HG03521 (cell line): ENCODE measurements around the gene LMF1.

Source experiments
- ATAC-seq: cut with Tn5 transposase; IDR thresholded peaks from one replicate; pipeline ENCODE4 v1.9.1; 2021; ENCODE audit warnings: mild to moderate bottlenecking, moderate library complexity; ENCODE audit not compliant: unreplicated experiment

LMF1 gene

DNA sequence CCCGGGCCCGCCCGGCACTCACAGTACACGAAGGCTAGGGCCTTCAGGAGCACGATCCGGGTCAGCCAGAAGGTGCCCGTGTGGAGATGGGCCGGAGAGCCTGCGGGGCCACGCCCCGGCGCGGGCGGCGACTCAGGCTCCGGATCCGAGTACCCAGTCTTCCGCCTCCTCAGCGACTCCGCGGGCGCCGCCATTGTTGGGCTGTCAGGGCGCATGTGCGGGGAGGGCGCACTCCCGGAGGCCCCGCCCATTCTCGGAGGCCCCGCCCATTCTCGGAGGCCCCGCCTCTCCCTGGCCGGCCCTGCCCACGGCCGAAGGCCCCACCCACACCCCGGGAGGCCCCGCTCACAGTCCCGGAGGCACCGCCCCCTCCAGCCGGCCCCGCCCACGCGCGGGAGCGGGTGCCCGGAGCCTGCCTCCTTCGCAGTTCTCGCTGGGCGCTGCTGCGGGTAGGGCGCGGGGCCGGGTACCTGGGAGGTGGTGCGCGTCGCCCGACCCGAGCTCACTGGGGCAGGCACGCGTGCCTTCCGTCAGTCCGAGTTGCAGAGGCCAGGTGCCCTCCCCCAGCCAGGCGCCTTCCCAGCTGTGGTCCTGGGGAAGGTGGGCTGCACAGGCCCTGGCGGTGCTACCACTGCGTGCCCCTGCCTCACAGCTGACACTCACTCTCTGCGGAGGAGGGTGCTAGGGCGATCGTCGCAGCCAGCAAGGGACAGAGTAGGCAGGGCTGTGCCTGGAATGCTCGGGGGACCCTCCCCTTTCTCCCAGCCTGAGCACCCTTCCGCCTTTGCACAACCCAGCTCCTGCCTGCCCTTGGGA lies at the start of gene LMF1:
TSS of gene LMF1 (minus strand) at position 219 of the 816 bp plus-strand sequence. CDS start at position 215, 4 bp downstream.
- ATAC-seq = peak; percentile 73

DNA sequence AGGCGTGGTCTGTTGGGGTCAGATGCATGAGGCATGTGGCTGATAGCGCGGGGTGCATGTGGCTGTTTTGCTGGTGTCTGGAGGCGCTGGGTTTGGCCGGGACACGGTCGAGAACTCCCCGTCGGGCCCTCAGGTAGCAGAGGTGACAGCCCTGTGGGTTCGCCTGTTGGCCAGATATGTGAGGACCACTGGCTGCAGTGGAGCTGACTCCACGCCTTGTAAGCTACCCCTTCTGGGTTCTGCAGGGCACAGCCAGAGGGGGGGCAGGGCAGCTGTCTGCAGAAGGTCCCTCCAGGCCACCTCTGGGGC lies 49.3 kb upstream of the LMF1 start:
- no peak for ATAC-seq

DNA sequence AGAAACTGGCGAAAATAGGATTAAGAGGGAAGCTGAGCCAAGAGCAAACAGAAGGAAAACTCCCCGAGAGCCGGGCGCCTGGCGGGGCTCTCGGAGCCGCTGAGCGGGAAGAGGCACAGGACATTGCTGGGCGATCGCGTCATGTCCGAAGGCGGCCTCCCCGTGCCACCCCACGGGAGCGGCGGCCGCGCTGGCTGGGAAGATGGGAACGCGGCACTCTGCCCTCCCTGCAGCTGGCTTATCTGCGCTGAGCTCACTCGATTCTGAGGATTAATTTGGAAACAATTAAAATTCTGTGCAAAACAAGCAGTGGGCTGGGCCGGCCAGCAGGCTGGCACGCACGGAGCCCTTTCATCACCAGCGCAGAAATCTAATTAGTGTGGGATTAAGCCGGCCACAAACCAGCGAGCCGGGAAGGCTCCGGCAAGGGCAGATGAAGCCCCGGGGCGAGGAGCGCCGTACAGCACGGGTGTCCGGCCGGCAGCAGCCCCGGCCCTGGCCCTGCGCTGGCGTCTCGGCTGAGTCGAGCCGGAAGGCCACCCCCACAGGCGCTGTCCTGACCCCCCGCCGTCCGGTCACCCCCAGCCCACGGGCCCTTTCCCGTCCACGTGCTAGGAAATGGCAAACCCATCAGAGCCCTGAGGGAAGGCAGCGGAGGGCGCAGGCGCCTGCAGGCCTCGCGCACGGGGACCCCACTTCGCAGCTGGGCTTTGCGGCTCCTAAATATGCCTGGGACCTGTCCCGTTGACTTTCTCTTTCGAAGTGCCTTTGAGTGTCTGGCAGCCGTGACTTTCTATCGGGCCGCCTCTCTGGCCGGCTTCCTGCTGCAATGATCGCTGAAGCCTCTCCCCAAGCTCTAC lies 48.7 kb upstream of the LMF1 start:
- ATAC-seq = no peak

DNA sequence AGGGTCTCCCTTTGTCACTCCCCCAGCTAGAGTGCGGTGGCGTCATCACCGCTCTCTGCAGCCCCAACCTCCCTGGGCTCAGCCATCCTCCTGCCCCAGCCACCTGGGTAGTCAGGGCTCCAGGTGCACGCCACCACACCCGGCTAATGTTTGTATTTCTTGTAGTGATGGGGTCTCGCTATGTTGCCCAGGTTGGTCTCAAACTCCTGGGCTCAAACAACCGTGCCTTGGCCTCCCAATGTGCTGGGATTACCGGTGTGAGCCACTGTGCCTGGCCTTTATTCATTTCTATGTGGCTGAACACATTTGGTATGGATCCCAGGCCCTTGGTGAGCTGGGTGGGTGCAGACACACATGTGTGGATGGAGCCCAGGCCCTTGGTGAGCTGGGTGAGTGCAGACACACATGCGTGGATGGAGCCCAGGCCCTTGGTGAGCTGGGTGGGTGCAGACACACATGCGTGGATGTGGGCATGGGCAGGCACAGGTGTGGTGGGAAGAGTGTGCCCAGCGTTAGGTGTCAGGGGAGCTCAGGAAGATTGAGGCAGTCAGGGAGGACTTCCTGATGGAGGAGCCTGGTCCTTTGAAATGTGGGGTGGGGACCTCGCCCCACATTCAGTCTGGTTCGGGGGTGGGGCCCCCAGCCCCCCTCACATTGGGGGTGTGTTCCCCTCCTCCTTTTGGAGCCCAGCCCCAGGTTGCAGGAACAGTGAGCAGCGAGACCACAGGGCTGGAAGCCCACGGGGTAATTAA lies 47.8 kb upstream of the LMF1 start:
- ATAC-seq = no peak

DNA sequence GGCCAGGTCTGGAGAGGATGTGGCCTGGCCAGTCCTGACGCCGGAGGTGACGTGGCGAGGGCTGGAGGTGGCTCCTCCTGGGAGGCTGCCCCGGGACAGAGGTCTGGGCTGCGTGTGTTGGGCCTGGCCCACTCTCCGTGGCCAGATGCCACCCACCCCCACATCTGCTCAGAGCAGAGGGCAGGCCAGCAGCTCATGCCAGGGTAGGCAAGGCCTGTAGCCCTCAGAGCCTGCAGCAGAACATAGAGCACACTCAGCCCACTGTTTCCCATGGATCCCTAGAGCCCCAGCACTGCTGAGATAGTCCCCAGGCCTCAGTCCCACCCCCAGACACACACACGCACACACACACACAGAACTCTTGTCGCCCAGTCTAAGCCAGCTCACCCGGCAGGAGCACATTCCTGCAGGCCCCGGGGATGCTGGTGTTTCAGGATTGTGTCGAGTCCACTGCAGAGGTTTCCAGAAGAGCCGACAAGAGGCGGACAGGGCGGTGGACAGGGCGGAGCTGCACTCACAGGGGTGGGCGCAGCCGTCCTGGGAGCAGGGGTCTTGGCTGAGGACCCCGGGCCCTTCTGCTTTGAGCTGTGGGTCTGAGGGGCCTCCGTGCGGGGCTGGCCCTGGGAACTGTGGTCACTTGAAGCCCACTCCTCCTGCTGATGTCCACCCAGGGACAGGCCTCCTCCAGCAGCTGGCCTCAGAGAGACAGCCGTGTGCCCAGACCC lies 44.1 kb upstream of the LMF1 start:
- no peak for ATAC-seq

DNA sequence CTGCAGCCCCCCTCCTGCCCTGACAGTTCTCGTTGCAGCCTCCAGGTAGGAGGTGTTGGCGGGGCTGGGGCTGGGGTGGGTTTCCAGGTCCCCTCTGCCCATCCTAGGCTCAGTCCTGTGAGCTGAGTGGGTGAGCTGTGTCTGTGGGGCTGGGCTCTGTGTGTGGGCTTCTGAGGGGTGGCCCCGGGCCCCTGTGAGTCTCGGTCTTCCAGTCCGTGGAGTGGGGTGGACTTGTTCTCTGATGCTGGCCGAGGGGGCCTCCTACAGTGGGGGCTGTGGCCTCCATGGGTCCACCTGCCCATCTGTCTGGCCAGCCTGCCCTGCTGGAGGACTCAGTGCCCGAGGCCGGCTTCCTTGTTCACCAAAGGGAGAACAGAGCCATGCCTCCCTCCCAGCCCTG lies 43.4 kb upstream of the LMF1 start:
- ATAC-seq = no peak

DNA sequence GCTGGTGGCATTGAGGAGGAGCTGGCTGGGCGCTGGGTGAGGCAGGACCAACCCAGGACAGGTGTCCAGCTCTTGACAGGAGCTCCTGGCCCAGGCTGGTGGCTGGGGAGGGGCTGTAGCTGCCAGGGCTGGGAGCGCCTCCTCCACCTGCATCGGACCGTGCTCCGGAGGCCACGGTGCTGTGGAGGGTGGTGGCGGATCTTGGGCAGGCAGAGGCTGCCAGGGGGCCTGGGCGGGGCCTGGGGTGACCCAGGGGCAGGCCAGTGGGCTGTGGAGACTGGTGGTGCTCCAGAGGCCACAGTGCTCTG lies 42.8 kb upstream of the LMF1 start:
- ATAC-seq = no peak

DNA sequence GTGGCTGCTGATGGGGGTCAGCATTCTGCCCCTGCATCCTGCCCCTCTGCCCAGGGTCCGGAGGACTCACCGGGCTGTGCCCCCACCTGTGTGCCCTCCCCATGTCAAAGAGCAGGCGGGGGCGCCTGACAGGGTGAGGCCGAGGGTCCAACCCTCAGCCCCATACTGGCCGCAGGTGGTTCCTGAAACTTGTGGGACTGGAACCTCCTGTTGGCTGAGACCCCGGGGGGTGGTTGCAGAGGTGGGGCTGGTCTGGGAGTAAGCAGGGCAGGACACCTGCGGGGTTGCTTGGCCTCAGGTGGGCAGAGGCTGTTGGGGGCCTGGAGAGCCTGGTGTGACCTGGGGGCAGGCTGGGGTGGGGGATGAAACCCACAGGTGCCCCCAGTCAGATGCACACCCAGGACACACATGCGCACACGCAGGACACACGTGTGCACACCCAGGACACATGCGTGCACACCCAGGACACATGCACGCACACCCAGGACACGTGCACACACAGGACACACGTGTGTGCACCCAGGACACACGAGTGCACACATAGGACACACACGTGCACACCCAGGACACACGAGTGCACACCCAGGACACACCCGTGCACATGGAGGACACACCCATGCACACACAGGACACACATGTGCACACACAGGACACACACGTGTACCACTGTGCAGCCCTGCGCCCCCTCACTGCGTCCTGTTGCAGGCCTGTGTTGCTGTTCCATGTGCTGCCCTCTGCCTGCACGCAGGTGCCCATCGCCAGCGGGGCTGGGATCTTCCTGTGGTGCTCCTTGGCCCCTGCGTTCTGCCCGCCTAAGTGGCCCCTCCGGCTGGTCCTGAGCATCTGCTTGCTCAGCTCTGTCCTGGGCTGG lies 42.2 kb upstream of the LMF1 start:
- no peak for ATAC-seq

DNA sequence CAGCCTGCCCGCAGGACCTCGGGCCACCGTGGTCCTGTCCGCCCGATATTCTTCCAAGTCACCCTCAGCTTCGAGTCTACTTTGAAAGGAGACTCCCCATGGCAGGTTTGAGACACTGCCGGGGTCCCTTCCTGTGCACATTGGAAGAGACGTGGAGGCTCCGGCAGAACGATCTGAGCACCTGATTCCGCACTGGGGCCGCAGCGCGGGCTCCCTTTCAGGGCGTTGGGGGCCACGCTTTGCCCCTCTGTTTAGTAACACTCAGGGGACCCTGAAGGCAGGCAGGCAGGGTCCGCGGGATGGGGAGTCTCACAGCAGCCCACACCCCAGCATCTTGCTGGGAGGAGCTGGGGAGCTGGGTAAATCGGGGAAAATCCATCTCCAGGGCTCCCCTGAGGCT lies 41.4 kb upstream of the LMF1 start:
- ATAC-seq = no peak

DNA sequence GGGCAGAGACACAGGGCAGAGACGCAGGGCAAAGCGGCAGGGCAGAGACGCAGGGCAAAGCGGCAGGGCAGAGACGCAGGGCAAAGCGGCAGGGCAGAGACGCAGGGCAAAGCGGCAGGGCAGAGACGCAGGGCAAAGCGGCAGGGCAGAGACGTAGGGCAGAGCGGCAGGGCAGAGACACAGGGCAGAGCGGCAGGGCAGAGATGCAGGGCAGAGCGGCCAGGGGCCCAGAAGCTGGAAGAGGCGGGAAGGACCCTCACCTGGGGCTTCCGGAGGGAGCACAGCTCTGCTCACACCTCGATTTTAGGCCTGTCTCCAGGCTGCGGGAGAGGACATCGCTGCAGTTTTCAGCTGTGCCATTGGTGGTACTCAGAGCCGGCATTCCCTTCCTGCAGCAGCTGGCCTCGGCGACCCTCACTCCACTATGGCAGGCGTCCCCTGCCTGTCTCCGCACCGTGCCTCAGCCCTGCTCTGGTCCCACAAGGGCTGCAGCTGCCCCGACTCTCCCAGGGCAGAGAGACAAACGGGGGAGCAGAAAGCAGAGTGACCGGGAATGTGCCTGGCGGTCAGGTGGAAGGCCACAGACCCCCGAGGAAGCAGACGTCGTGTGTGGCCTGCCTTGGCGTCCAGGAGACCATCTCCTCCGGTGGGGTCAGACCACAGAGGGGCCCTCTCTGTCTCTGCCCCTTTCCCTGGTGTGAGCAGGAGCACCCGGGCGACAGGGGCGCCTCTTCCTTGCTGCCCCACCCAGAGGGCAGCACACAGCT lies 40.7 kb upstream of the LMF1 start:
- ATAC-seq = no peak

DNA sequence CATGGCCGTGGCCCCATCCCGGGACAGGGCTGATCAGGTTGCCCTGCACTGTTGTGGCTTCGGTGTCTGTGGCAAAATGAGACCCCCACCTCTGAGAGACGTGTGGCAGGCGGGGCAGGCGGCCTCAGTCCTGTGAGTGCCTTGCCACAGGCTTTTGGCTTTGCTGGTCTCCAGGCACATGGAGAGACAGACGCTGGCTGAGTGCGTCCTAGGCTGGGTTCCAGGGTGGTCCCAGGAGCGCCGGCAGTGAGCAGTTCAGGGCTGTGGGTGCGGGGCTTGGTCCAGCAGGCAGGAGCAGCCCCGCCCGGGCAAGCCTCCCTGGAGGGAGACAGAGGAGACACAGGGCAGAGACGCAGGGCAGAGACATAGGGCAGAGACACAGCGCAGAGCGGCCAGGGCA lies 40.0 kb upstream of the LMF1 start:
- no peak for ATAC-seq

DNA sequence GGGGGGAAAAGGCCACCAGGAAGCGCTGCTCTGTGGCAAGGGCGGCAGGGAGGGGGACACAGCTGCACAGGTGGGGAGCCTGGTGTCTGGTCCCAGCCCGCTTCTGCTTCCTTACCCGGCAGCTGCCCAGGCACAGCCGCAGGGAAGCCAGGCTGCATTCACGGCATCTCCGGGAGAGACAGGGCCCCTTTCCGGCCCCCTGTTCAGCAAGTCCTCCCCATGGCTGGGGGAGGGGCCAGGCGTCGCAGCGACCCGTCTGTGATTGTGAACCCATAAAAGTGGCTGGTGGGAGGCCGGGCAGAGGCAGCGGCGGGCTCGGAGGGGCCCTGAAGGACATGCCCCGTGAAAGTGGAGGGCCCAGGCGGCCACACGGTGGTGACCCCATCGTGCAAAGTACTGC lies 39.5 kb upstream of the LMF1 start:
- no peak for ATAC-seq

DNA sequence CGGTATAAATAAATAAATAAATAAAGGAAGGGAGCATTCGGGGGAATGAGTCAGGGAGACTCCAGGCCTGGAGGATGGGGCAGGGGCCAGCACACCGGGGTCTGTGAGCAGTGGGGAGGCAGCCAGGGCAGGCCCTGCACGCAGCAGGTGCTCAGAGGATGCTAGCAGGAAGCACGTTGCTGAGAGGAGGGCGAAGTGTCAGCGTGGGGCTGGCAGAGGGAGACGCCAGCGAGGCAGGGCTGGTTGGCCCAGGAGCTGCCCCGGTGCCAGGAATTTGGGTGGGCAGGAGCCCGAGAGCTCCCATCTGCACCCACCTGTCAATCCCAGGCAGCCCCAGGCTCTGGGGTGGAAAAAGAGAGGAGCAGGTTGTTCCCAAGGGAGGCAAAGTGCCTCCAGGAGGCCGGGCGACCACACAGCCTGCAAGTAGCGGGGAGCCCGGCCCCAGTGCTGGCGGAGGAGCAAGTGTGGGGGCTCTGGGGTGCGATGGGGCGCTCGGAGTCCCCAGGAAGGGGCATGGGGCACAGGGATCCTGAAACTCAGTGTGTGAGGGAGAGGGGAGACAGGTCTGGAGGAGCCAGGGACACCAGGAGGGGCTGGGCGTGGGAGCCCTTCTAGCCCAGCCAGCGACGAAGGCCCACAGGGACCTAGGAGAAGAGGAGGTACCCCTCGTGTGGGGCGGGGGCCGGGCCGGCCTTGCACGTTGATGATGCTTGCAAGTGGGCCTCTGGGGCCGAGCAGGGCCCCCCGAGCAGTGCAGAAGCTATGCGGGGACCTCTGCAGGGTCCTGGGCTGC lies 38.8 kb upstream of the LMF1 start:
- ATAC-seq = no peak

DNA sequence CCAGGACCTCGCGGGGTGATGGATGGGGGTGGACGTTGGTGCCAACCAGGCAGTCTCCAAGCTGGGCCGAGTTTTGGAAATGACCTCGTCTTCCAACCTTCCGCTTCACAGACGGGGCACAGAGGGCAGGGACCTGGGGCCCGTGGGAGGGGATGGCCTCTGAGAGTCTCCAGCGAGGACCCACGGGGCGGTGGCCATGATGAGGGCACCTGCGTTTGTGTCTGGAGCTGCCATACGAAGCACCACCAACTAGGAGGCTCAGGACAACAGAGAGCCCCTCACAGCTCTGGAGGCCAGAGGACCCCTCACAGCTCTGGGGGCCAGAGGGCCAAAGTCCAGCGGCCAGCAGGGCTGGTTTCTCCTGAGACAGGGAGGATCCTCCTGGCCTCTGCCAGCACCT lies 37.3 kb upstream of the LMF1 start:
- ATAC-seq = no peak

DNA sequence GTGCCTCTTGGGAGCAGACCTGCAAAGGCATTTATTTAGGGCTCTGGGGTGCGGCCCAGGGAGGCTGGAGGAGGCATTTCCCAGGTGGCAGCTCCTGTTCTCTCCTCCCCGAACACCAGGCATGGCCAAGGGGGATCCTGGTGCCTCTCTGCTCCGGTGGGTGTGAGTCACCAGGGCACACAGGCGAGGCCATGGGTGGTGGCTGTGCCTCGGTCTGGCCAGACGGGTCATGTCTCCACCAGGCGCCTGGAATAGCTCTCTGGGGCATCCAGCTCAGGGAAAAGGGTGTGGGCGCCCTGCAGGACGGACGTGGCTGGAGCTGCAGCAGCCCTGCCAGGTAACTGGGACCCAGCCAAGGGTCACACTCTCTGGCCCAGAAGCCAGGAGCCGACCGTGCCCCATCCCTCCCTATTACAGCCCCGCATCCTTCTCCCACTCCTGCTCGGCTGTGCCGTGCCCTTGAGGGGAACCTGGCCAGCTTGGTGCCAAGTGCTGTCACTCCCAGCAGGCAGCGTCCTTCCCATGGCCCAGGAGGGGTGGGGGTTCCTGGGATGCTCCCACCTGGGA lies 36.6 kb upstream of the LMF1 start:
- no peak for ATAC-seq

DNA sequence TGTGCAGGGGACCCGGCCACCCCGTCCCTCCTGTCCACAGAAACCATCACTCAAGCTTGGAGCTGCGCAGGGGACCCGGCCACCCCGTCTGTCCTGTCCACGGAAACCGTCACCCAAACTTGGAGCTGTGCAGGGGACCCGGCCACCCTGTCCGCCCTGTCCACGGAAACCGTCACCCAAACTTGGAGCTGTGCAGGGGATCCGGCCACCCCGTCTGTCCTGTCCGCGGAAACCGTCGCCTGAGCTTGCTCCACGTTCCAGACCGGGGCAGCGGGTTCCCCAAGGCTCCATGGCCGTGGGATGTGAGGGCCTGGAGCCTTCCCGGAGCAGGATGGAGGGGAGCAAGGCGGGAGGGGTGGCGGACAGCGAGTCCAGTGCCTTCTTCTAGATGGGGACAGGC lies 36.0 kb upstream of the LMF1 start:
- ATAC-seq = no peak

DNA sequence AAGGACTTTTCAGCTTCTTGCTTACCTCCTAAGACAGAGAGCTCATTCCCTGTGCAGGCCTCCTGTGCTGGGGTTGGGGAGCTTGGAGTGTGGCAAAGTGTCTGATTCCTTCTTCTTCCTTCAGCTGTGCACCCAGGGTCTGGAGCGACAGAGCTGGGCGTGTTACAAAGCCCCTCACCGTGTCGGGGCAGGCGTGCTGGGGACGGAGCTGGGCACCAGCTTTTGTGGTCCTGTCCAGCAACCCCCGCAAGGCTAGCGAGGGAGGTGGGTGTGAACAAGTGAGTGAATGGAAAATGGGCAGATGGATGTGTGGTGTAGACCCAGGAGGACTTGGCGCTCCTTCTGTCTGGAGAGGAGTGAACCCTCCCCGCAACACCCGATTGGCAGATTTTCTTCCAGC lies 34.5 kb upstream of the LMF1 start:
- no peak for ATAC-seq
